Stimulated activated CD4-positive, alpha-beta T cell treated with anti-CD3 and anti-CD28 coated beads, TNF-alpha, amount 100 ng/mL, for 48 hours (primary cell): ENCODE results near the gene CELF3.

ENCODE experiments used
- DNase-seq, 3 donors: peaks; one replicate each; pipeline ENCODE4 v3.0.0-alpha.2; 2020; ENCODE audit warnings: low read depth in 3 of 3

The CELF3 gene

DNA sequence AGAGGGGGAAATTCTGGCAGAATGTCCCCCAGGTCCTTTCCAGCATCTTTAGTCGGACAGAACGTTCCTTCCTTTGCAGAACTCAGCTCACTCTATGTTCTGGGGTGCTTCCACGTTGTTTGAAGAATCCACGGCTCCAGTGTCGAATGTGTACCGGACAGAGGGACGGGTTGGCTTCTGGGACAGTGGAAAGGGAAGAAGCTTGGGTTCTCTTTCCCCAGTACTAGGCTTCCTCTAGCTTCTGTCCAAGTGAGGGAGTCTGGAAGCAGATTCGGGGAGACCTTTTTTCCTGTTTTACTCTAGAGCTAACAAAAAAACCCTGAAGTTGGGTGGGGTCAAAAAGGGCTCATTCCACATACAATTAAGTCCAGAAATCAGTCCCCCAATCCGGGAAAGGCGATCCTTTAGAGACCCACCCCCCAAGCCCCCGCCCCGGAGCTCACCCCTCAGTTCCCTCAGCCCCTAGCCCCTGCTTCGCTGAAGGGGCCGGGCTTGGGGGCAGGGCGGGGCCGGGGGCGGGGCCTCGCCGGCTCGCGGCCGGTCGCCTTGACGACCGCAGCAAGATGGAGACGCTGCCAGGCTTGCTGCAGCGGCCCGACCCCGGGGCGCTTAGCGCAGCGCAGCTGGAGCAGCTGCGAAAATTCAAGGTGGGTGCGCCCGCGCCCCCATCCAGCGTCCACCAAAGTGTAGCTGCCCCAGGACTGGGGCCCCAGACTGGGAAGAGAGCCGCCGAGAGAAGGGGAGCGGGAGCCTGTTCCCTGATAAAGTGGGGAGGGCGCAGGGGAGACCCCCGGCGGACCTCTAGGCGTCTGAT, 4.6 kb upstream of the CELF3 start, which contains the start of gene RIIAD1:
TSS of gene RIIAD1 (plus strand) at position 549 of the 814 bp plus-strand sequence. CDS start at position 564, 15 bp downstream.
- DNase-seq: no peak

DNA sequence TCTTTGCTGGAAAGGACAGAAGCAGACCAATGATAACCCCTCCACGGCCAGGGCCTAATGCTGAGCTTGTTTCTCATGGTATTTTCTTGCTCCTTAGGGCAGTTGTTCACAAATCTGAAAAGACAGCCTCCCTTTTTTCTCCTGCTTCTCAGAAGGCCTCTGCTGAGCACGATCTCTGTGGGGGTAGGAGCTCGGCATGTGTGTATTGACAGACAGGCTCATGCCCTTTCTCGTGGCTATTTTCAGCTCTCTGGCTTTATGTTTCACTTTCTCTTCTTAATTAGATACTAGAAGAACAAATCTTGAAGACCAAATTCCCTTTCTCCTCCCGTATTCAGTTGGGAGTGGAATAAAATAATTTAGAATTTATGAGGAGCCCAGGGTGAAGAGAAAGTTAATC, 4.0 kb upstream of the CELF3 start:
- DNase-seq: no peak

DNA sequence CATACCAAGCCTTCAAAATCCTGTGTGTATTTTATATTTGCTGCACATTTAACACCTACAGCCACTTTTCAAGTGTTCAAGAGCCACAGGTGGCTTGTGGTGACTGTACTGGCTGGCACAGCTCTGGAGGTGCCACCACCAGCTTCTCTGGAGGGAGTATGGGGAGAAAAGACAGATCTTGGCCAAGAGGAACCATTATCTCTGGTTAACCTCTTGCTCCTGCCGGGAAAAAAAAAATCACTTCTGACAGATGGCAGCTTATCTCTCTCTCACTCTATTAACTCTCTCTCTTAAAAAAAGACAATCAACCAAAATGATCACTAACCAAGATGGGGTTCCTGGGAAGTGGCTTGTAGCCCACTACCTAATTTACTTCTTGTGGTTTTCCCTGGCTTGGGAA, 3.5 kb upstream of the CELF3 start:
- no peak for DNase-seq

DNA sequence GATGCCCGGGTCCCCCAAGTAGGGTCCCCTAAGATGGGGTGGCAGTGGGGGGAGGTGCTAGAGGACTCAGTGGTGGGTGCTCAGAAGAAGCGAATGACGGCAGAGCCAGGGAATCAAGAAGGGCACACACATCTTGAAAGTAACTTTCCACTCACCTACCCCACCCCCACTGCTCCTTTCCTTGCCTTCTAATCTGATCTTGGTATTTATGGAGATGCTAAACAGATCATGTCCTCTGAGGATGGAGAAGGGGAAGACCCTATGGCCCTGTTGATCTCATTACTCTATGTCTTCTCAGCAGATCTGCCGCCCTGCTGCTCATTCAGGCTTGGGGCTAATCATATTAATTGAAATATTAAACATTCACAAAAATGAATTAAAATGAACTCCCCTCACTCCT, 2.1 kb upstream of the CELF3 start:
- no peak for DNase-seq

DNA sequence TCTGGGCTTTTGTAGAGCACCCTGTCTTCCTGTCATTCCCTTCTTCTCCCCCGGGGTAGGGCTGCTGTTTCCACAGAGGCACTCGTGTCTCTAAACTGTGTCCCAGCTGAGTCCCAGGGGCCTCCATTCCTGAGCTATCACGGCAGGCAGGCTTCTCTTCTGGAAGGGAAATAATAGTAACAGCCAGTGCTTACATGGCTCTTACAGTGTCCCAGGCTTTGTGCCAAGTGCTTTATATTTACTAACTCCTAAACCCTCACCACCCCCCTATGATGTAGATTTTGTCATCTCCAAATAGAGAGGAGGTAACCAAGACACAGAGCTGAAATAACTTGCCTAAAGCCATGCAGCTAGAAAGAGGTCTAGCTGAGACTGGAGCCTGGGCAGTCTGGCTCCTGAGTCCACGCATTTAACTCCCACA, 1.4 kb upstream of the CELF3 start:
- no peak for DNase-seq

DNA sequence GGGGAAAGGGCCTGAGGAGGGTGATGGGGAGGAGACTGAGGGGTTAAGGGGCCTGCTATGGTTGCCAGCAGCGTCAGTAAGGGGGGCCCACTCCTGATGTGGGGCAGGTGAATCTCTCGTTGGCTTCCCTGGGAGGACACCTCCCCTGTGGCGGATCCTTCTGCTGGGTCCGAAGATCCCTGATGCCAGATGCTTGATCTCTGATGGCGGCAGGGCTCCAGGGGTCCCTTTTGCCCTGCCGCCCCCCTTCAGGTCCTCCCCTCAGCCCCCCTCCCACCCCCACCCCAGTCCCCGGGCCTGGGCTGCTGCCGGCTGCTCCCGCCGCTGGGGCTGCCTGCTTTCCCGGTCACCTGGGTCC, 219 bp downstream of the CELF3 start:
- DNase-seq: no peak

DNA sequence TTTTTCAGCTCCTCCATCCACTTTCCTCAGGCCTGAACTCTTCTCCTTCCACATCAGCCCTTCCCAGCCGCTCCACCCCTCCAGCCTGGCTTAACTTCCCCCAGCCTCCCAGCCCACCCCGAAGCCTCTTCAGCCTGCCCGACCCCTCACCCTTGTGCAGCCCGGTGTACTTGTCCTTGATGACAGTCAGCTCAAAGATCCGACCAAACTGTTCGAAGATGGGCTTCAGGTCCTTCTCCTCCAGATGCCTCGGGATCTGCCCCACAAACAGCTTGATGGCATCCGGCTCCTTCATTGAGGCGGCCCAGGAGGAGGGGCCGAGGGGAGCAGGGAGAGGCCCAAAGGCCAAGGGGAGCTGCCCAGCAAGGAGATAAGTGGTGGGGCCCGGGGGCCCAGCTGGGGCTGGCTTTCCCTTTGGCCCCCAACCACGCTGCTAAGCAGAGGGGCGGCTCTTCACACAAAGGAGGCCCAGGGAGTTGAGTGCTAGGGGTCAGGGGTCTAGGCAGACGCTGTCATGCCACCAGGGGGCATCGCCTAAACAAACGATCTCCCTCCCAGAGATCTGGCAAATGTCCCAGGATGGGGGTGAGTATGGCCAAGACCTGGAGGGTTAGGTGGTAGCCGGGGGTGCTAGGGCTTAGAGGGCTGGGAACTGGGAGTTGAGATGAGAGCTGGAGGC, 738 bp downstream of the CELF3 start:
- no peak for DNase-seq

DNA sequence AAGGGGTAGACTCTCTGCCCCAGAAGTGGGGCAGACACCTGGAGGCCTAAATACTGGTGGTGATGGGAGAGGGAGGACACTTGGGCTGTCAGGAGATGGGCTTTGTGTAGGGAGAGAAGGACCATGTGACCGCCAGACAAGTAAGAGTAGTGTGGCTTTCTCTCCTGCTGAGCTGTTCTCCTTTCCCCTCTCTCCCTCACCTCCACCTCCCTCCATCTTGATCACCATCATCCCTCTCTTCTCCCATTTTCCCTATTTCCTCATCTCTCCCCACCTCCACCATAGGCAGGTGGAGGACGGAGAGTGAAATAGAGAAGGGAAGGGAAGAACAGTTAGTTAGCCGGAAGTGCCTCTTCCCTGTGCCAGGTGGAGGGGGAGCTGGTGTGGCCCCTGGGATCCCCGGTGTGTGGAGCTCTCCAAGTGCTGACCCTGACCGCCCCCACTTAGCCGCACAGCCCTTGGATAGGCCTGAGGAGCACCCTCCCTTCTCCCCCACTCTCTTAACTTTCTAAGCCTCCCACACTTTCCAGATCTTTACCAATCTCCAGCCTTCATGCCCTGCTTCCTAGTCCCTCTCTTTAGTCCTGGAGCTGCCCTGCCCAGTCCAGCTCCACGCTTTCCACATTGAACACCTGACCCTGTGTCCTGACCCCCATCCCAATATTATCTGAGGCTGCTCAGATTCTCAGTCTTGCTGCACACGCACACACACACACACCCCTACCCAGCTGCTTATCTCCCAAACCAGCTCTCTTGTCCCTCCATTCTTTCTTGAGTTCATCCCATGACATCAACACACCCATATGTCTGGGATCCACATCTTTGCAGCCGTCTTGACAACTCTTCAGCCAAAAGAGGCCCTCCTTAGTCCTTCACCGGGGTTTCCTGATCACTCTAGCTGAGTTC, 1.5 kb downstream of the CELF3 start:
- no peak for DNase-seq

DNA sequence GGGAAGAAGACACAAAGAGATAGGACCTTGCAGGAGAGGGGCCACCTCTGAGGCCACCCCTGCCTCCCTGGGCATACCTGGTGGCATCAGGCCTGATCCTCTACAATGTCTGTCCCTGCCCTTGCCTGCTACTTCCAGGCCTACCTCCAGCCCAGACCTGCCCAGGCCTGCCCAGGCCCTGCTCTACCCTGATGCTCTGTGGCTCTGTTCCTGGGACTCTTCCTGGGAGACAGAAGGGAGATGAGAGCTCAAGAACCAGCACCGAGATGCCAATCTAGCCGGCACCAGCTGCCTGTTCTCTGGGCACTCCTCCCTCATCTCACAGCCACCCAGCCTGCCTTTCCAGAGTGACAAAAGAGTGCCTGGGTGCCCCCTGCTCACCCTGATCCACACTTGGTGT, 2.7 kb downstream of the CELF3 start:
- DNase-seq: no peak

DNA sequence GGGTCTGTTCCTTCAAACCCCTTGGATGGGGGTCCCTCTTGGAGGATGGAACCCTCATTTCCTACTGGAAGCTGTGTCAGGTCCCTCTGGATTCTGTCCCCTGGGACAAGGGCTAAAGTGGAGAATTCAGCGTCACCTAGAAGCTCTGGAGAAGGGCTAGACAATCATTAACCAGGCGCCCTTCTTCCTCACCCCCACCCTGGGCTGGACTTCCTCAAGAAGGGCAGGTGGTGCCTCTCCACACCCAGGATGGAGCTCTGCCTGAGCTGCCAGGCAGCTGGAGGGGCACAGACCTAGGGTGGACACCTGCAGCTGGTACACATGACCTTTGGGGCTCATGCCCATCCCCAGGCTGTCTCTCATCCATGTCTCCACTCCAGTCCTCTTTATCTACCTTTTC, 3.6 kb downstream of the CELF3 start:
- no peak for DNase-seq

DNA sequence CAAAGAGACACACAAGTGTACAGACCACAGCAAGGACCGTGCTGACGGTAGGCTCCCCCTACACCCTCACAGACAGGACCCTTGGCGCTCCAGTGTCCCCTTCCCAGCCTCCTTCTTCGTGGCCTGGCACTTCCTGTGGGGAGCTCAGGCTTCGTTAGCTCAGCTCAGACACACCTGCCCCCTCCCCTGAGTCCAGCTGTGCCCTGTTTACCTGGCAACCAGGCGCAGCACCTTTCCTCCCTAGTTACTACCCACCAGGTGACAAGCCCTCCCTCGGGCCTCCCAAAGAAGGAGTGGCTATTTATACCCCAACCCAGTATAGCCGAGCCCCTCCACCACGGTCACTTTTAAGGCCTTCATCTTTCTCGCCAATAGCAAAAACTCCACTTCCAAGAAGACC, 4.7 kb downstream of the CELF3 start:
- no peak for DNase-seq

DNA sequence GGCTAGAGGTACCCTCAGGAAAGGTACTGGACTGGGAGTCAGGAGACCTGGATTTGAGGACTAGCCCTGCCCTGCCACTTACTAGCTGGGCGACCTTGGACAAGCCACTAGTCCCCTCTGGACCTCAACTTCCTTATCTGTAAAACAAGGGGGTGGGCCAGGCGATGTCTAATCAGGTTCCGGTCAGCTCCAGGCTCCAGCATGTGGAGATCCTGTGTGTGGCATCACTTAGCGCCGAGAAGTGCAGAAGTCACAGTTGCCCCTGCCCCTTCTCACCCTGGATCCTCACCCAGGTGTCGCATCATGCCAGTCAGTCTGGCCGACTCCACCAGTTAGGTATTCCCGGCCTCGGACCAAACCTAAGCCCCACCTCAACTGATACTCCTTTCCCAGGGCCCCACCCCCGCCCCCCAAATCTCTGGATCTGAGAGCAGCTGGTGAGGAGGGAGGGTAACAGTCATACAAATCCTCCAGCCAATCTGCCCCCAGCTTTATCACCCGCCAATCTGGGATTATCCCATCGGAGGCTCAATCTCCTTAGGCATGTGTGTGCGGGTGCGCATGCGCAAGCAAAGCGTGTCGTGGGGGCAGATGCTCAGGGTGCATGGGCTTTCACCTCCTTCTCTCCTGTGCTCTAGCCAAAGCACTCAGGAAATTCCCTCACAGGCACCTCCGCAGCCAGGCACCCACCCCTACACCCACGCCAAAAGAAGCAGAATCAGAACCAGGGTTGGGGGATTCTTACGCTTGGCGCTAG, 5.4 kb downstream of the CELF3 start:
- DNase-seq: no peak

DNA sequence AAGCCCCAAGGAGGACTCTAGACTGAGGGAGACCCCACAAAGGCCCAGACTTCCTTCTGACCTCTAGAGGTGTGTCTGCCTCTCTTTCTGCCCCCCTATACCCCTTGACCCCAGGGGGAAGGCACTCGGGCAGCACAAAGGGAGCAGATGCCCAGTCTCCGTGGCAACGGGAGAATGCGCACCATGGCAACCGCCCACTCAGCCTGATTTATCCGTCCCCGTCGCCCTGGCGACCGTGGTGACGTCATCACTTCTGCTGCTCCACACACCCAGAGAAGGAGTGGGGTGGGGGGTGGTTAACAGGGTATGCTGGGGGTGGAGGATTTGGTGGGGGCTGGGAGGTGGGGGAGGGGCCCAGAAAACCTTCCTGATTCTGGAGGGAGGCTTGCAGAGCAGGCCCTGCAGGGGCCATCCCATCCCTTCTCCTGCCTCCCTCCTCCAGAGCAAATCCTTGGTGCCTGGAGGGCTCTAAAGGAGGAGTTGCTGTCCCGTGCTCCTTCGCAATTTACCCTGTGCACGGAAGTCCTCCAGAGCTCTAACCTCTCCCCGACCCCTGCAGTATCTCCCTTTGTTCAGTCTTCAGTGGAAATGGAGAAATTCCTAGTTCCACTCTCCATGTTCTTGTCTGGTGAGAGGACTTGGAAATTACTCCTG, 6.3 kb downstream of the CELF3 start:
- peak in 2 of 3 donors; percentile 18 to 21 for DNase-seq

DNA sequence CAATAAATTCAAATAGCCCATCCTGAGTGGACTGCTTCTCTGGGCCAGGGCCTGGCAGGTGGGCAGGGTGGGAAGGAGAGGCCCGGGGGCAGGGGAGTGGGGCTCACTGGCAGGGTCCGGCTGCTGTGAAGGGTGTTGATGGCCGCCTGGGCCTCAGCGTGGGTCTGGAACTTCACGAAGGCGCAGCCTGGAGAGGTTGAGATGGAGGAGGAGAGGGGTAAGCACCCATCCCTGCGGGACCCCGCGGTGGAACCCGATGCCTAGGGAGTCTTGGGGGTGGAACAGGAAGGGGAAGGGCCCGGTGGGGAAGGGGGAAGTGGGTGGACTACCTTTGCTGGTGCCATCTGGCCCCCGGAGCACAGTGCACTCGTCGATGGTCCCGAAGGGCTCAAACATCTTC, 7.7 kb downstream of the CELF3 start:
- no peak for DNase-seq

DNA sequence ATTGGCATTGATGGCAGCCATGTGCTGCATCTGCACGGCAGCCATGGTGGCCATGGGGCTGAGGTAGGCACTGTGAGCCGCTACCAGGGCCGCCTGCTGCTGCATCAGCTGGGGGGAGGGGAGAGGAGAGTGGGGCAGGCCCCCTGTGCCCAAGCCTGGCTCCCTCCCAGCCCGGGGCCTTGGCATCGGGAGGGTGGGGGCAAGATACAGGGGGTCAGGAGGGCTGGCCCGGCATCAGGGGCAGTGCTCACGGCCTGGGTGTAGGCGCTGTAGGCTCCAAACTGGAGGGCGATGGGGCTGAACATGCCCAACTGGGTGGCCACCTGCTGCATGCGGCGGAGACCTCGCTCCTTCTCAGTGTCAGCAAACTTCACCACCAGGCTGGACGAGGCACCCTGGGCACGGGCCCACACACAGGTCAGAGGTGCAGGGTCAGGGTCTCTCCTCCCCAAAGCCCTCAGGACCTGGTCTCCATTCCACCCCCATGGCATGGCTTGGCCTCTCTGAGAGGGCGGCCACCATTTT, 9.0 kb downstream of the CELF3 start:
- DNase-seq: no peak

DNA sequence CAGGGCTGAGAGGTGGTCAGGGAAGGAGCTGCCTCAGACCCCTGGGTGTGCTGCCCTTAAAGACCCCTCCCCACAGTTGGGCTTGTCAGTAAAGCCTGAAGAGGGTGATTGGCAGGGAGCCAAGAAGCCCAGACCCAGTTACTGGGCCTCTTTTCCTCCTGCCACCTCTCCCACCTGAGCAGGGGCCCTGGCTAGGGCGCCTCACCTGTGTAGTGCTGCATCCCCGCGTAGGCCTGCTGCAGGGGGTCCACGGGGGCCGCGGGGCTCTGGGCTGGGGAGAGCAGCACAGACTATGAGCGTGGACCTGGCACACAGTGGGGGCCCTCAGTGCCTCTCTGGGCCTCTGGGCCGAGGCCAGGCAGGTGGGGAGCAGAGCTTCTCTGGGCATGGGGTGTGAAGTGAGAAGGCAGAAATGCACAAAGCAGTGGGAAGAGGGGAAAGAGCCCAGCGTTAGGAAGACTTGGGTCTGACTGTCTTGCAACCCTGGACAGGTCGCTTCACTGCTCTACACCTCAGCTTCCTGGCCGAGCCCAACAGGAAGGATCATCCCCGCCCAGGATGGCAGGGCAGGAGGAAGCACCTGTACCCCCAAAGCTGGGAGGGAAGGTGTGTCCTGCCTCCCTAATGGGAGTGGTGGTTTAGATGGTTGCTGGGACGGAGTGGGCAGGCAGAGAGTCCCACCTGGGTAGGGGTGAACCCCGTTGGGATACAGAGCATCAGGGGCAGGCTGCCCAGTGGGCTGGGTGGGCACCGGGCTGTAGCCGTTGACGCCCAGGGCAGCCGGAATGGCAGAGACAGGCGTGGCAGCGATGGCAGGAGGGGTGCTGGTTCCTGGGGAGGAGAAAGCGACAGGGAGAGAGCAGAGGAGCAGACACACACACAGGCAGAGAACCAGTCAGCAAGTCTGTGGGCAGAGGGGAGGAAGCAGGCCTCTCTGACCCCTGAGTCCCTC, 9.9 kb downstream of the CELF3 start:
- no peak for DNase-seq

DNA sequence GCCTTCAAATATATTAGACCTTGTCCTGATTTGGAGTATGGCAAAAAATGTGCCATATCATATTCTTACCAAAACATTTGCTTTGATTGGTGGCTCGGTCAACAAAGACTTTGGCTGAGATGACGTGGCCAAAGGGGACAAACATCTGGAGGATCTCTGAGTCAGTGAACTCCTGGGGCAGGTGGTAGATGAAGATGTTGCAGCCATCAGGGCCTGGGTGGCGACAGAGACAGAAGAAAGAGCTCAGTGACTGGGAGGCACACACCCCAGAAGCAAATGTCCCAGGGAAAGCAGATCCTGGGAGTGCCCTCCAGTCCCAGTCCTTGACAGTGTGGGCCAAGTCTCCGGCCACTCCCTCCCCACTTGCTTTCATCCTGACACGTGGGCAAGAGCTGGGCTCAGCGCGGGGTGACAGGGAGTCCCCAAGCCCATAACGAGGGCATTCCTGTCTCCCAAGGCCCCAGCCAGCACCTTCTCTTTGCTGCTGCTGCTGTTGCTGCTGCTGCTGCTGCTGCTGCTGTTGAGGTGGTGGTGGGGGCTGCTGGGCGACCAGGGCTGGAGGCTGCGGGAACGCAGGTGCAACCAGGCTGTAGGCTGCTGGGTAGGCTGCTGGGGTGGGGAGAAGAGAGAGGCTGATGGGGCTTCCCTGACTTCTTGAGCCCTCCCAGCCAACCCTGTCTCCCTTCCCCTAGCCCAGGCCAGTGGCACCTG, 10.7 kb downstream of the CELF3 start:
- DNase-seq: no peak

DNA sequence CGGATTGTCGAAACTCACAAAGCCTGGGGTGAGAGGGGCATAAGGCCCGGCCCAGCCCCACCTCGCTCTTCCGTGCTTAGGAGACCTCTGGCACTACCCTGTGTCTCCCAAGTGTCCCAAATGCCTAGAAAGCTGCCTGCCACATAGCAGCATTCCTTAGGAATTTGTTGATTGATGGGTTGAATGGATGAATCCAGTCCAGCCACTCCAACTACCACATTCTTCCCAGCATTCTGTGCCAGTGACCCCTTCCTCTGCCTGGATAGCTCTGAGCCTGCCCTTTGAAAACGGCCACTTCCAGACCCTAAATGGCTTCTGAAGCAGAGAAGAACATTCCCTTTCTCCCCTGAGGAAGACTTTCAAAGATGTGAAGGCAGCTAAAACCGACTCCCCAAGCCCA, 11.5 kb downstream of the CELF3 start:
- no peak for DNase-seq

DNA sequence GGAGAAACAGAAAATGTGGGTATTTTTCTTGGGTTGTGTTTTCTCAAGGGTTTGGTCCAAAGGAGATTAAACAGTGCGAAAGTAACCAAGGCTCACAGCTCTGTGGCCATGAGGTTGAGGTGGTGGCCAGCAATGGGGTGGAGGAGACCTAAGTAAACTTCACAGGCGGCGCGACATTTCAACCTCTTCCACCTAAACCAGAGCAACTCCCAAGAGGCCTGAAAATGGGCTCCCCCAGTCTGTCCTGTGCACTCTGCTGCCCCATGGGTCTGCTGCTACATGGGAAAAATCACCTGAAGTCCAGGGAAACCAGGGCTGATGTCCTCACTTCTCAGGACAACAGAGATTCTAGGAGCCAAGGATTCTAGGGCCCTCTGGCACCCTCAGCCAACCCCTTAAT, 12.4 kb downstream of the CELF3 start:
- no peak for DNase-seq
